ENCODE results near the gene LIN28B. TPM values are rescaled to one million over a fixed set of nuclear protein-coding genes. Genes with fewer than 3 reads are reported as not detected.
A peak's percentile ranks its signal among the peaks of the same experiment; 100 is the strongest.

The LIN28B gene
- total RNA-seq, 1 experiment from 2014 or later: 0.25 TPM

GRCh38 chr6:104969108-104969507 lies 12.2 kb downstream of the LIN28B start:
- Histone ChIP-seq H3K27me3 (ENCODE audit: insufficient read depth, low read length) (no peaks in the 10 kb centered on the region), H3K27ac (ENCODE audit: low read depth, low read length) (no peak overlapping the region), H3K4me2 (ENCODE audit: low read length) (no peak overlapping the region), H3K9me2 (ENCODE audit: insufficient read depth) (no peaks in the 10 kb centered on the region), H2AFZ (ENCODE audit: low read depth, low read length, poor library complexity, severe bottlenecking) (no peak overlapping the region), H4K20me1 (ENCODE audit: insufficient read depth) (no peaks in the 10 kb centered on the region), H3K9me3 (ENCODE audit: control insufficient read depth in 1 of 2, insufficient read depth in 1 of 2, low read depth in 1 of 2, low read length in 2 of 2) (no peaks in the 10 kb centered on the region), H3K4me1 (ENCODE audit: control insufficient read depth in 1 of 2, insufficient read depth in 2 of 2, low read length in 2 of 2) (no peaks in the 10 kb centered on the region), H3K4me3 (replicated peaks in 1 of 2; ENCODE audit: low read depth in 1 of 2, low read length in 2 of 2) (no peak overlapping the region), H3K36me3 (ENCODE audit: control insufficient read depth in 1 of 2, insufficient read depth in 2 of 2, low read length in 2 of 2) (no peaks in the 10 kb centered on the region), H3K9ac (ENCODE audit: low read length) (no peak overlapping the region), H3K79me2 (ENCODE audit: insufficient read depth, low read length) (no peaks in the 10 kb centered on the region)
- ChIA-PET RAD21 (ENCODE audit: low non-redundant PET in 1 of 2, low total read pairs in 2 of 2, uncharacterized antibody in 2 of 2, unreplicated experiment in 2 of 2) (no interaction called here), POLR2A (interaction anchor here (1.1 kb wide), 1 partner anchor 11 kb away, joined by 3 read pairs; no protein-coding TSS in a partner anchor), CTCF (no interaction called here)
- BruUV-seq (replicated peaks): no TSS peak
- intact Hi-C loops (cut with micrococcal nuclease): no loop called here
- no peak for TF ChIP-seq CEBPB (IDR thresholded peaks at IDR 0.05; ENCODE audit: low read depth)
- DNase-seq (ENCODE audit: low read depth, low spot score): no peak
- ATAC-seq: no peak

DNA sequence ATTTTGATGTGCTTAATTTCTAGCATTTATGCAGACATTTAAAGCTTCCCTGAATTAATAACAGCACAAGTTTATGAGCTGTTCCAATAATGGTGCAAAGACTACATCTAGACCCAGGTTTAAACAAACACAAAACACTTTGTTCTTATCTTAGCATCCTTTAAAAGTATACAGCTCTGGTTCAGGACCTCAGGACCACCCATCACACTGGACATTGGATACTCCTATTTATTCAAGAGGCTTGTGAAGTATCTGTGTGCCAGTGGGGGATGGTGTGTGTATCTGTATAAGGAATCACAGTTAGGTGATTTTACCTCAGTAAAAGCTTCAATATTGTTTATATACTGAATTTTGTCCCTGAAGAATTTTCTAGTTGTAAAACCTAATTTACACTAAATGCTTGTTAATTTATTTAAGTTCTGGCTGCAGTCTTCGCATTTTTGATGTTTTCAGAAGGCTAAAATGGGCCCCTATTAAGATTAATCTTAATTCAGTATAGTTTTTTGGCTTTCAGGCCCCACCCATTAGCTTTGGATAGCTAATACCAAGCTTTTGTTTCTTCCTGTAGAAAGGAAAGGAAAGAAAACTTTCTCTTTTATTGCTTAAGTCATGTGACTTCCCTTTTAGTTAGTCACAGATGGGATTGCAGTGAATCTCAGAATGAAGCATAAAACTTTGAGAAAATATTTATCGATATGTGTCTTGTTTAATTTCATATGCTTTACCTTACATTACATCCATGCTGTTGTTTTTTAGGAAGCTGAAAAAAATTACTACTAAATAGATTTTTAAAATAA lies 13.1 kb downstream of the LIN28B start:
- H3K9me2 ChIP-seq (ENCODE audit: insufficient read depth): no peaks in the 10 kb centered on the region
- H3K36me3 ChIP-seq (ENCODE audit: control insufficient read depth in 1 of 2, insufficient read depth in 2 of 2, low read length in 2 of 2): no peaks in the 10 kb centered on the region
- H4K20me1 ChIP-seq (ENCODE audit: insufficient read depth): no peaks in the 10 kb centered on the region
- CTCF ChIA-PET: no interaction called here
- no peak overlapping the region for H3K27ac ChIP-seq (ENCODE audit: low read depth, low read length)
- ATAC-seq: no peak
- no peaks in the 10 kb centered on the region for H3K27me3 ChIP-seq (ENCODE audit: insufficient read depth, low read length)
- peak overlapping the region; percentile 68 for H2AFZ ChIP-seq (ENCODE audit: low read depth, low read length, poor library complexity, severe bottlenecking)
- no peak overlapping the region for H3K9ac ChIP-seq (ENCODE audit: low read length)
- RAD21 ChIA-PET (ENCODE audit: low non-redundant PET in 1 of 2, low total read pairs in 2 of 2, uncharacterized antibody in 2 of 2, unreplicated experiment in 2 of 2): no interaction called here
- BruUV-seq (replicated peaks): no TSS peak
- no peak overlapping the region for H3K4me2 ChIP-seq (ENCODE audit: low read length)
- H3K79me2 ChIP-seq (ENCODE audit: insufficient read depth, low read length): no peaks in the 10 kb centered on the region
- no peak overlapping the region for H3K4me3 ChIP-seq (replicated peaks in 1 of 2; ENCODE audit: low read depth in 1 of 2, low read length in 2 of 2)
- H3K4me1 ChIP-seq (ENCODE audit: control insufficient read depth in 1 of 2, insufficient read depth in 2 of 2, low read length in 2 of 2): no peaks in the 10 kb centered on the region
- intact Hi-C loops (cut with micrococcal nuclease): no loop called here
- TF ChIP-seq ZFX (IDR thresholded peaks at IDR 0.05) (no peak), POLR2AphosphoS5 (IDR thresholded peaks at IDR 0.05; ENCODE audit: low read depth, low read length) (no peak), EZH2 (IDR thresholded peaks at IDR 0.05) (no peak), ZNF274 (IDR thresholded peaks at IDR 0.05; ENCODE audit: low read depth, low read length) (no peak)
- no peaks in the 10 kb centered on the region for H3K9me3 ChIP-seq (ENCODE audit: control insufficient read depth in 1 of 2, insufficient read depth in 1 of 2, low read depth in 1 of 2, low read length in 2 of 2)
- DNase-seq (ENCODE audit: low read depth, low spot score): no peak
- POLR2A ChIA-PET: interaction anchor here (1.1 kb wide), 1 partner anchor 12 kb away, joined by 3 read pairs; no protein-coding TSS in a partner anchor

Data from HCT116 (cell line).